Measurements from ENCODE around the gene NANOS2.
"Not testable (repeated sequence)": the region's sequence is repeated elsewhere in the genome, so short reads cannot be mapped to it uniquely, and the experiment has no call there.

NANOS2 gene

DNA sequence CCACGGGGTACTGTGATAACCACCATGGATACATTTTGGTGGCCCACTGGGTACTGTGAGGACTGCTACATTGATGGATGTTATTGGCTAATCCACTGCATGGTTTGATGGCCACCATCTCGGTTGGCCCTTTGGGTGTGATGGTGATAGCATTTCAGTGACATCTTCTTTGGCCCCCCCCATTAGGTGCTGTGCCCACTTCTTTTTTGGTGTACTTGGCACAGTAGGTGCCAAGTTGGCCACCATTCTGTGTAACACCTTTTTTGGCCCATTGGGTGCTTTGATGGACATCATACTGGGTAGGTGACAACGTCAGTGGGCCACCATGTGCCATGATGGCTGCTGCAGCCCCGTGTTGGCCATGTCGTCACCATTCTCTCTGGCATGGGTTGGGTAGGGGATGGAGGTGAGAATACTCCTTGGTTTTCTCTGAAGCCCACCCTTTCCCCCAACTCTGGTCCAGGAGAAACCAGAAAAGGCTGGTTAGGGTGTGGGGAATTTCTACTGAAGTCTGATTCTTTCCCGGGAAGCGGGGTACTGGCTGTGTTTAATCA is 41.3 kb downstream of the NANOS2 start:
- no peak for DNase-seq

DNA sequence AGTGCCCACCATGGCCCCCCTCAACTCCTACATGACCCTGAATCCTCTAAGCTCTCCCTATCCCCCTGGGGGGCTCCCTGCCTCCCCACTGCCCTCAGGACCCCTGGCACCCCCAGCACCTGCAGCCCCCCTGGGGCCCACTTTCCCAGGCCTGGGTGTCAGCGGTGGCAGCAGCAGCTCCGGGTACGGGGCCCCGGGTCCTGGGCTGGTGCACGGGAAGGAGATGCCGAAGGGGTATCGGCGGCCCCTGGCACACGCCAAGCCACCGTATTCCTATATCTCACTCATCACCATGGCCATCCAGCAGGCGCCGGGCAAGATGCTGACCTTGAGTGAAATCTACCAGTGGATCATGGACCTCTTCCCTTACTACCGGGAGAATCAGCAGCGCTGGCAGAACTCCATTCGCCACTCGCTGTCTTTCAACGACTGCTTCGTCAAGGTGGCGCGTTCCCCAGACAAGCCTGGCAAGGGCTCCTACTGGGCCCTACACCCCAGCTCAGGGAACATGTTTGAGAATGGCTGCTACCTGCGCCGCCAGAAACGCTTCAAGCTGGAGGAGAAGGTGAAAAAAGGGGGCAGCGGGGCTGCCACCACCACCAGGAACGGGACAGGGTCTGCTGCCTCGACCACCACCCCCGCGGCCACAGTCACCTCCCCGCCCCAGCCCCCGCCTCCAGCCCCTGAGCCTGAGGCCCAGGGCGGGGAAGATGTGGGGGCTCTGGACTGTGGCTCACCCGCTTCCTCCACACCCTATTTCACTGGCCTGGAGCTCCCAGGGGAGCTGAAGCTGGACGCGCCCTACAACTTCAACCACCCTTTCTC is 42.3 kb downstream of the NANOS2 start:
- no peak for DNase-seq

DNA sequence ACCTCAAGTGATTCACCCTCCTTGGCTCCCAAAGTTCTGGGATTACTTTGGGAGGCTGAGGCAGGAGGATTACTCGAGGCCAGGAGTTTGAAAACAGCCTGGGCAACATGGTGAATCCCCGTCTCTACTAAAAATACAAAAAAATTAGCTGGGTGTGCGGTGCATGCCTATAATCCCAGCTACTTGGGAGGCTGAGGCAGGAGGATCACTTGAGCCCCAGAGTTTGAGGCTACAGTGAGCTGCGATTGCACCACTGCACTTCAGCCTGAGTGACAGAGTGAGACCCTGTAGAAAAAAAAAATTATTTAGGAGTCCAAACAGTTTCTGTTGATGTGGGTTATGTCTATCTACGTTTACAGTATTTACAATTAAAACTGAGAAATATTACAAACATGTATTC is 43.8 kb downstream of the NANOS2 start:
- no peak for DNase-seq

DNA sequence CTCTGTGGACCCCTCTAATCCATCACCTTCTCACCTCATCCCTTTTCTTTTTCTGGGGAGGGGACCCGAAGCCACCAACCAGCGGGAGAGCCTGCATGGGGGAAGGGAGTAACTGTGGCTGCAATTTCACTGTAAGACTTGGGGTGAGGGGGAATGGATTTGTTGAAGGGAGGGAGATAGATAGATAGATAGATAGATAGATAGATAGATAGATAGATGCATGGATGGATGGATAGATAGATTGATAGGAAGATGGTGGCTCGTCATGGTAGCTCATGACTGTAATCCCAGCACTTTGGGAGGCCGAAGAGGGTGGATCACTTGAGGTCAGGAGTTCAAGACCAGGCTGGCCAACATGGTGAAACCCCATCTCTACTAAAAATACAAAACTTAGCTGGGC is 47.3 kb downstream of the NANOS2 start:
- DNase-seq: not testable (repeated sequence)

DNA sequence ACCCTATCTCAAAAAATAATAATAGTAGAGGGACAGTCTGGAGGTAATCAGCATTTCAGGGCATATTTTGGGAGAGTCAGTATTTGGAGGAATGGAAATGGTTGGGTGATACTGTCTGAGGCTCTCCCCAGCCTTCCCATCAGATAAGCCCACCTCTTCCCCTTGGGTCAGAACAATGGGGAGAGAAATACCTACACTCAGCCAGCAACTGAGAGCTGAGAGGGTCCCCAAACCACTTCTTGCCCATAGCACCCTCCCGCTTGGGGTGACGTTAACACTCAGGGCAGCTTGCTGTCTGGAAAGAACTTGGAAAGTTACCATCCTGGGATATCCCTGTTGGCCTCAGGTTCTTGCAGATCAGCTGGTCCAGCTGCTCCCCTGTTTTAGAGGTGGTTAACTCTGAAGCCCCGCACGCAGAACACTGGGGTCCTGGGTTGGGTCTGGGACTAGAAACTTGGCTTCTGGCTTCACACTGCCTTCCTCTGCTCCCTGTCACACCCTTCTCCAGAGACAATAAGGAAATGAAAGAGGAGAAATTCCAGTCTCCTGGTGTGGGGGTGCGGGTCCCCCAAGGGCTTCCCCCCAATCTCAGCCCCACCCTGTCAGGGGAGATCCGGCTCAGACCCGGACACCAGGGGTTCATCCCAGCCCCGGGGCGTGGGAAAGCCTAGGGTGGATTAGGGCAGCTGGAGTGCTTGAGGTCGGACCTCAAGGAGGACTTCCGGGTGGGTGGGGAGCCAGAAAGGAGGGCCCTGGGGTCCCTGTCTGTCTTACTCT is 48.0 kb downstream of the NANOS2 start:
- DNase-seq: no peak

DNA sequence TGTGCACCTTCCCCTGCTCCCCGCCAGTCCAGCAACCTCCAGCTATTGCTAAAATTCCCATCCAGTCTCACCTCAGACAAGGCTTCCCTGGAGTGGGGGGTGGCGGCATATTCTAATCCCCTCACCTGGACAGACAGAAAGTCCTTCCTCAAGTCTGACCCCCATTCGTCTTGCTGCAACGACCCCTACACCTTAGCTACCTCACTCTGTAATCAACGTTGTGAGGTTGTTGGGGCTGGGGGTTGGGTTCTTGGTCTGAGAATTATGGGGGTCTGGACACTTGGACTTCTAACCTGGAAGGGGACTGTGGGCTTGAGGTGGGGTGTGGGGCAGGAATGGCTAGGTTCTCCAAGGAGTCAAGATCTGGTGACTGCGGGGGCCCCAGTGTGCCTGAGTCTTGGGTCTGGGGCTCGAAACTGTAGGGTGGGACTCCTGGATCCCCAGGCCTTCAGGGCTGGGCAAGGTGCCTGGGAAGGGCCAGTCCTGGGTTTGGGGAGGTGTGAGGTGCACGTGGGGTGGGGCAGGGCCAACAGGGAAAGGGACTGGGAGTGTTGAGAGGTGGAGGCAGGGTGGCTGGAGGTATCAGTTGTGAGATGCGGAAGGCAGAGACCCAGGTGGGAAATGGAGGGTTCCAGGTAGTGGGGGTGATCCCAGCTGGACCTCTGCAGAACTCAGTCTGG is 49.2 kb downstream of the NANOS2 start:
- DNase-seq: no peak

DNA sequence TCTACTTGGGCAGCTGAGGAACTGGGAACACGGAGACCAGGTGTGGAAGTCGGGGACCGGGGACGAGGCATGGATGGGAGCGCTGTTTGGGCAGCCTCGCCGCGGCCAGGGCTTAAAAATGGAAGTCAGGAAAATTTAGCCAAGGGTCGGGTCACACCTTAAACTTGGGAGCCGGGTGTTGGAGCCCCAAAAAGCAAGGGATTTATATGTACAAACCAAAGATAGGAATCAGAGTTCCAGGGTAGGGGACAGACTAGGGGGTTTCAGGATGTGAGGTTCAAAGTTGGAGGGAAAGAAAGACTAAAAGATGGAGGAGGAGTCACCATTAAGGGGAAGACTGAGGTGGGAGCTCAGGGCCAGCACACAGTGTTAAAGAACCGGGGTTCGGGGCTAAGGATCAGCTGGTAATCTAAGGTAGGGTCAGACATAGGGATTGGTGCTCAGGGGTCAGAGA is 49.9 kb downstream of the NANOS2 start:
- DNase-seq: no peak

DNA sequence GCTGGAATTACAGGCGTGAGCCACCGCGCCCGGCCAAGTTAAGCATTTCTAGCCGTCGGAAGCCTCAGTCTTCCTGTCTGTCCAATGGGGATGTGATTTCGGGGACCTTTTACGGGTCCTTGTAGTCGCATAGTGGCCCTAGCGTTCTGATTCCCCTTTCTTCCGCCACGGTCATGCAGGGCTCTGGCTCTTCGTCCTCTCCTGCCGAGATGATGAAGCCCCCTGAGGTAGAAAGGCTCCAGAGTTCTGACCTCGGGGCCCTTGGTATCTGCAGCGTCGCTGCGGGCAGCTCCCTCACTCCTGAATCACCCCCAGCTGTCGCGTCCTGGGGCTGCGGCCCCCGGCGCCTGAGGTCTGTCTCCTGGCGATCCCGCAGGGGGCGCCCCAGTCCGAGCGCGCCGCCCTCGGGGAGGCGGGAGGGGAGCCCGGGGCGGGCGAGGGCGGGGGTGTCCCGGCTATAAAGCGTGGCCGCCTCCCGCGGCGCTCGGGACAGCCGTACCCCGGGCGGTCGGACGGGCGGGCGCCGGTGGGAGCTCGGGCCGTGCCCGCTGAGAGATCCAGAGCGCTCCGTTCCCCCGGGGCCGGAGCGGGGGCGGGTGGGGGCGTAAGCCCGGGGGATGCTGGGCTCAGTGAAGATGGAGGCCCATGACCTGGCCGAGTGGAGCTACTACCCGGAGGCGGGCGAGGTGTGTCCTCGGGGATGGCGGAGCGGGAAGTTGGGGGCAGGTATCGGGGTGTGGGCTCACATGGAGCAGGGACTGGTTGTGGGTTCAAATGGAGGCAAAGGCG is 50.5 kb downstream of the NANOS2 start, which contains the start of gene FOXA3:
FOXA3 (plus strand) TSS at position 487 of the 789 bp plus-strand sequence; CDS start at position 618, 131 bp downstream.
- DNase-seq: peak; percentile 47

DNA sequence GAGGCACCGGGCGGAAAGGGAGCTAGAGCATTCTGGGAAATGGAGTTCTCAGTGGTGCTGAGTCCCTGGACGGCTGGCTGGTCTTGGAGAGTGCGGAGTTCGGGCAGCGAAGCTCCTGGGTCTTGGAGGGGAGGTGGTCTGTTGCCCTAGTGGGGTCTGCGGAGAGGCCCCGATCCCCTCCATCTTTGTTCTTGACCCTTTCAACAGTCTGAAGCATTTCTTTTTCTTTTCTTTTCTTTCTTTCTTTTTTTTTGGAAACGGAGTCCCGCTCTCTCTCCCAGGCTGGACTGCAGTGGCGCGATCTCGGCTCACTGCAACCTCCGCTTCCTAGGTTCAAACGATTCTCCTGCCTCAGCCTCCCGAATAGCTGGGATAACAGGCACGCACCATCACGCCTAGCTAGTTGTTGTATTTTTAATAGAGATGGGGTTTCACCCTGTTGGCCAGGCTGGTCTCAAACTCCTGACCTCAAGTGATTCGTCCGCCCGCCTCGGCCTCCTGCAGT is 51.2 kb downstream of the NANOS2 start:
- DNase-seq: no peak

All from HCEC 1CT (cell line).